PC-3 (cell line): Measurements from ENCODE around the gene IQCE.

Experiments used
- CTCF ChIP-seq: fragments of 300-600 bp; sonication (generic); conservative IDR thresholded peaks from 2 replicates; pipeline ENCODE4 v1.5.1; 2017; ENCODE audit warnings: antibody characterized with exemption, low read depth, mild to moderate bottlenecking, low read length
- EZH2 ChIP-seq: fragments of 300-600 bp; sonication (generic); IDR thresholded peaks from one replicate; pipeline ENCODE4 v1.6.1; 2017; ENCODE audit warnings: antibody characterized with exemption, mild to moderate bottlenecking, low read length; ENCODE audit not compliant: unreplicated experiment
- EZH2phosphoT487 ChIP-seq: fragments of 300-600 bp; sonication (generic); IDR thresholded peaks from 2 replicates; pipeline ENCODE4 v1.6.1; 2018; ENCODE audit warnings: mild to moderate bottlenecking, antibody characterized with exemption, low read length, borderline replicate concordance

DNA sequence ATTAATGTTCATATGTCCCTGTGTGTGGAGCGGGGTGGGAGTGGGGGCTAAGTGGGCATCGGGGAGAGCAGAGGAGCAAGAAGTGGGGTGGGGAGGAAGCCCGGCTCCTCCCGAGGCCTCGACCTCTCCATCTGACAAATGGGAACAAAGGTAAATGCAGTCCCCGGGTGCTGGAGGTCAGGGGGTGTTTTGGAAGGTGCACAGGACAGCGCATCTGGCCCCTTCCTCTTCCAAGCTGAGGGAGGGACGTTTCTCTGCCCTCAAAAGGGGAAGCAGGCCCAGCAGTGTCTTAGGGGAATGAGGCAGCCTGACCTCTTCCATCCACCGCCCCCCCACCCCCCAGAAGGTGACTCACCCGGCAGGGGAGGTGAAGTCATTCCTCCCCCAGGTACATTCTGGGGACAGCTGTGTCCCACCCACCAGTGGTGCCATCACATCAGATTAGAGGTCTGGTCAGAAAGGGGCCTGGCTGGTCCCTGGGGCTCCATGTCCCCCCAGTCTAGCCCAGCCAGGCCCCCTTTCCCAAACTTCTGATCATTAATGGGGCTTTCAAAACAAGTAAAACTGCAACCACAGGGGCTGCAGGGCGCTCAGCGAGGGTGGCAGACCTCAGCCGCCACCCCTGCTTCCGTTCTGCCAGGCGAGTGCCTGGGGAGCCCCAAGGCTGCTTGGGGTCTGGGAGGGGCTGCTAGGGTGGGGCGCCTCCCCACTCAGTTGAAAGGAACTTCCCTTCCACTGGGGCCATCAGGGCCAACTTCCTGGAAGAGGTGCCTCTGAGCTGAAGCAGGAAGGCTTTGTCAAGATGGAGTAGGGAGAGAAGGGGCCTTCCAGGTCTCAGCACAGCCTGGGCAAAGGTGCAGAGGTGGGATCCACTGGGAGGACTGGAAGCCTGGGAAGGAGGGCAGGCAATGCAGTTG, 28.4 kb upstream of the IQCE start:
- TF ChIP-seq CTCF = no peak
- no peak for TF ChIP-seq EZH2phosphoT487
- TF ChIP-seq EZH2 = no peak
